Transverse colon (tissue), 4 donors: ENCODE results near the gene OBSCN. TPM values are rescaled to one million over a fixed set of nuclear protein-coding genes. Genes with fewer than 3 reads are reported as not detected.
"Not testable (repeated sequence)": the region's sequence is repeated elsewhere in the genome, so short reads cannot be mapped to it uniquely, and the experiment has no call there.

Experiments used
- DNase-seq: peaks from one replicate; pipeline ENCODE4 v3.0.0-alpha.2; 2019
- H3K27ac ChIP-seq, 4 donors: fragments of 200-600 bp; sonication (generic); 2 replicates each; pipeline ENCODE4 v1.5.1; 2016 to 2018; ENCODE audit warnings: inconsistent platforms in 4 of 4
- H3K27me3 ChIP-seq: fragments of 200-600 bp; sonication (generic); 2 replicates; pipeline ENCODE4 v1.5.1; 2017; ENCODE audit warnings: inconsistent platforms
- H3K36me3 ChIP-seq, 4 donors: fragments of 200-600 bp; sonication (generic); 2 replicates each; pipeline ENCODE4 v1.5.1; 2017 to 2019; ENCODE audit warnings: inconsistent platforms in 4 of 4
- H3K4me1 ChIP-seq, 4 donors: fragments of 200-600 bp; sonication (generic); 2 replicates each; pipeline ENCODE4 v1.5.1; 2017 to 2020; ENCODE audit warnings: inconsistent platforms in 4 of 4
- H3K4me3 ChIP-seq, 4 donors: fragments of 200-600 bp; sonication (generic); 1 replicate in 1 of 4; 2 replicates in 3 of 4; pipeline versions ENCODE4 v1.5.1 to v1.6.1; 2017 to 2019; ENCODE audit warnings: inconsistent platforms in 4 of 4
- H3K9me3 ChIP-seq, 2 donors: fragments of 200-600 bp; sonication (generic); 2 replicates each; pipeline ENCODE4 v1.5.1; 2017 to 2019; ENCODE audit warnings: inconsistent platforms in 2 of 2
- CTCF ChIP-seq, 5 experiments: fragments of 200-600 bp in 3 of 5; fragments of 450-650 bp in 2 of 5; sonication (generic) in 3 of 5; IDR thresholded peaks; 1 replicate in 2 of 5; 2 replicates in 3 of 5; pipeline ENCODE4 v1.5.1; 2016 to 2017; ENCODE audit warnings: antibody characterized with exemption in 5 of 5, inconsistent platforms in 3 of 5, mild to moderate bottlenecking in 2 of 5, moderate library complexity in 1 of 5
- EP300 ChIP-seq: sonication (generic); formaldehyde crosslinking; IDR thresholded peaks from one replicate; pipeline ENCODE4 v1.6.1; 2017; ENCODE audit warnings: antibody characterized with exemption, low read depth
- POLR2A ChIP-seq: fragments of 450-650 bp; IDR thresholded peaks from one replicate; pipeline ENCODE4 v1.6.1; 2016; ENCODE audit warnings: antibody characterized with exemption, mild to moderate bottlenecking, moderate library complexity
- POLR2AphosphoS5 ChIP-seq, 3 donors: sonication (generic); formaldehyde crosslinking; IDR thresholded peaks; one replicate each; pipeline ENCODE4 v1.6.1; 2016; ENCODE audit warnings: antibody characterized with exemption in 3 of 3
- WGBS, 2 donors: methylation state at CpG; one replicate each; pipeline ENCODE4 v1.1.5; 2018; ENCODE audit warnings: low coverage in 1 of 2; 5-methylcytosine and 5-hydroxymethylcytosine counted together
- in situ Hi-C, 4 donors: fragments of 200-750 bp; cut with MboI; loops; one replicate each; pipeline versions ENCODE4 v1.15.0 to v1.15.1; 2017; ENCODE audit warnings: low sequenced_read_pairs in 3 of 4, low pct_ligation_motif_present in 1 of 4, low pct_unique_long_range_greater_than_20kb in 1 of 4
- intact Hi-C: fragments of 100-400 bp; cut with DNase I; formaldehyde crosslinking; loops from one replicate; pipeline ENCODE4 v1.15.1; 2023; ENCODE audit warnings: low total_unique reads
- total RNA-seq, 4 donors: library from RNA; depleted of rRNA; stranded (reverse); fragments of >200 nt; gene quantifications; one replicate each; pipeline ENCODE4 v1.1.0, GENCODE V29; 2016

Gene OBSCN
- total RNA-seq, 4 donors from 2014 or later = 11.9 to 21.7 (median 15.8) TPM

GRCh38 chr1:228243093-228243492 is 35.2 kb downstream of the OBSCN start:
- peaks cover 15 to 25% of the 10 kb centered on the region in 2 donors for H3K9me3 ChIP-seq
- no peak overlapping the region for H3K27ac ChIP-seq
- in situ Hi-C loops (no loop called here), intact Hi-C loops (no loop called here)
- DNase-seq = no peak
- H3K4me3 ChIP-seq = no peak overlapping the region
- H3K27me3 ChIP-seq = no peaks in the 10 kb centered on the region
- WGBS, 2 donors = 94% methylated on average over 7 of the region's 7 CpGs; no CpG with 5 or more reads in 1 of the 2 donors
- TF ChIP-seq POLR2AphosphoS5 (IDR thresholded peaks at IDR 0.05) = no peak
- no peaks in the 10 kb centered on the region for H3K4me1 ChIP-seq
- H3K36me3 ChIP-seq = no peaks in the 10 kb centered on the region

DNA sequence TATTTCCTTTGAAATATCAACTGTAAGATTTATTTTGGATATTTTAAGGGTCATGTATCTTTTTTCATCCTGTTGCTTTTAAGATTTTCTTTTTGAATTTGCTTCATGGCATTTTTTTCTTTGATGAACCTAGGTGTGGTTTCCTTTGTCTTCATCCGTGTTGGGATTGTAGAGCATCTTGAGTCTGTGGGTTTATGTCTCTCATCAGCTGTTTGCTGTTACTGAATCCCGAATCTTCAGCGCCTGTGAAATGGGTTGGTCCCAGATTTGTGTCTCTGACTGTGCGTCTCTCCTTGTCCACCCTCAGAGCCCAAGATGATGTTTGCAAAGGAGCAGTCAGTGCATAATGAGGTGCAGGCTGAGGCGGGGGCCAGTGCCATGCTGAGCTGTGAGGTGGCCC is 36.1 kb downstream of the OBSCN start:
- H3K27ac ChIP-seq, H3K36me3 ChIP-seq, intact Hi-C loops, H3K4me1 ChIP-seq, in situ Hi-C loops, H3K4me3 ChIP-seq, DNase-seq, H3K27me3 ChIP-seq: not testable (repeated sequence)
- peaks cover 15 to 25% of the 10 kb centered on the region in 2 donors for H3K9me3 ChIP-seq
- 86 to 100% methylated on average over 4 to 5 of the region's 5 CpGs for WGBS, 2 donors

DNA sequence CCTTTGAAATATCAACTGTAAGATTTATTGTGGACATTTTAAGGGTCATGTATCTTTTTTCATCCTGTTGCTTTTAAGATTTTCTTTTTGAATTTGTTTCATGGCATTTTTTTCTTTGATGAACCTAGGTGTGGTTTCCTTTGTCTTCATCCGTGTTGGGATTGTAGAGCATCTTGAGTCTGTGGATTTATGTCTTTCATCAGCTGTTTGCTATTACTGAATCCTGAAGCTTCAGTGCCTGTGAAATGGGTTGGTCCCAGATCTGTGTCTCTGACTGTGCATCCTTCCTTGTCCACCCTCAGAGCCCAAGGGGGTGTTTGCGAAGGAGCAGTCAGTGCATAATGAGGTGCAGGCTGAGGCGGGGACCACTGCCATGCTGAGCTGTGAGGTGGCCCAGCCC is 37.3 kb downstream of the OBSCN start:
- no peaks in the 10 kb centered on the region for H3K4me1 ChIP-seq
- in situ Hi-C loops = no loop called here
- peaks cover 15 to 25% of the 10 kb centered on the region in 2 donors for H3K9me3 ChIP-seq
- 44 to 93% methylated on average over 1 to 3 of the region's 3 CpGs for WGBS, 2 donors
- H3K27me3 ChIP-seq = no peaks in the 10 kb centered on the region
- no peak overlapping the region for H3K4me3 ChIP-seq
- DNase-seq = no peak
- intact Hi-C loops = no loop called here
- TF ChIP-seq POLR2AphosphoS5 (IDR thresholded peaks at IDR 0.05) (no peak), CTCF (IDR thresholded peaks at IDR 0.05) (no peak), EP300 (no peak), POLR2A (no peak)
- H3K27ac ChIP-seq = no peak overlapping the region
- no peaks in the 10 kb centered on the region for H3K36me3 ChIP-seq

GRCh38 chr1:228246216-228246900 is 38.5 kb downstream of the OBSCN start:
- in situ Hi-C loops = no loop called here
- H3K4me1 ChIP-seq = no peaks in the 10 kb centered on the region
- TF ChIP-seq EP300 (no peak), POLR2A (no peak)
- WGBS, 2 donors = 89 to 100% methylated on average over 3 to 8 of the region's 8 CpGs
- H3K27ac ChIP-seq = no peak overlapping the region
- H3K9me3 ChIP-seq = peaks cover 15 to 25% of the 10 kb centered on the region in 2 donors
- H3K27me3 ChIP-seq = no peaks in the 10 kb centered on the region
- no peaks in the 10 kb centered on the region for H3K36me3 ChIP-seq
- intact Hi-C loops = no loop called here
- no peak overlapping the region for H3K4me3 ChIP-seq
- no peak for DNase-seq

DNA sequence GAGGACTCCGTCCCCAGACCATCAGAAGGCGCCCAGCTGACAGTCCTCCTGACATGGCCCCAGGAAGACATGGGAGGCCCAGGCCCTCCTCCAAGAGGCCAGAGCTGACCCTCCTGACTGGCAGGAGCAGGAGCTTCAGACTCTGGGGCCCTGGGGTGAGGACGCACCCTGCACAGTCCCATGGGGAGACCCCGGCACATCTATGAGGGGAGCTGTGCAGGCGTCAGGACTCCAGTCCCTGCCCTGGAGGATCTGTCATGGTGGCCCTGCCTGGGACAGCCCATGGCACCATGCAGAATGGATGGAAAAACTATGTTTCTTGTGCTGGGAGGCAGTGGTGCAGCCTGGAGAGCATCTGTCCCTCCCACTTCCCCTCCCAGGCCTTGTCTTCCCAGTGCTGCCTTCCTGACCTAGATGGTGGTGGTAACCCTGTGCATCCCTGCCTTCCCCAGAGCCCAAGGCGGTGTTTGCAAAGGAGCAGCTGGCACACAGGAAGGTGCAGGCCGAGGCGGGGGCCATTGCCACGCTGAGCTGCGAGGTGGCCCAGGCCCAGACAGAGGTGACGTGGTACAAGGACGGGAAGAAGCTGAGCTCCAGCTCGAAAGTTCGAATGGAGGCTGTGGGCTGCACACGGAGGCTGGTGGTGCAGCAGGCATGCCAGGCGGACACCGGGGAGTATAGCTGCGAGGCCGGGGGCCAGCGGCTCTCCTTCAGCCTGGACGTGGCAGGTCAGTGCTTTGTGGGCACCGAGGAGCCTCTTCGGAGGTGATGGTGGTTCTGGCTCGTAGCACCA is 41.9 kb downstream of the OBSCN start:
- no peak overlapping the region for H3K4me3 ChIP-seq
- H3K27me3 ChIP-seq = no peaks in the 10 kb centered on the region
- H3K9me3 ChIP-seq = peaks cover 2 to 12% of the 10 kb centered on the region in 2 donors
- in situ Hi-C loops = no loop called here
- H3K27ac ChIP-seq = no peak overlapping the region
- H3K36me3 ChIP-seq = no peaks in the 10 kb centered on the region
- 94% methylated on average over 24 of the region's 24 CpGs; no CpG with 5 or more reads in 1 of the 2 donors for WGBS, 2 donors
- TF ChIP-seq EP300 (no peak), POLR2A (no peak)
- no peak for DNase-seq
- H3K4me1 ChIP-seq = no peaks in the 10 kb centered on the region
- intact Hi-C loops = no loop called here

- H3K27me3 ChIP-seq, H3K4me3 ChIP-seq, H3K9me3 ChIP-seq, H3K4me1 ChIP-seq, intact Hi-C loops, H3K27ac ChIP-seq, in situ Hi-C loops, H3K36me3 ChIP-seq, DNase-seq: not testable (repeated sequence)
- WGBS, 2 donors = 91% methylated on average over 1 of the region's 1 CpG; no CpG with 5 or more reads in 1 of the 2 donors
These were observed 44.6 kb downstream of the OBSCN start for GRCh38 chr1:228252476-228252875.
